ENCODE measurements around the gene CRHR2. TPM values are rescaled to one million over a fixed set of nuclear protein-coding genes. Genes with fewer than 3 reads are reported as not detected.

CRHR2 gene
- total RNA-seq, 1 experiment from 2014 or later: not detected

DNA sequence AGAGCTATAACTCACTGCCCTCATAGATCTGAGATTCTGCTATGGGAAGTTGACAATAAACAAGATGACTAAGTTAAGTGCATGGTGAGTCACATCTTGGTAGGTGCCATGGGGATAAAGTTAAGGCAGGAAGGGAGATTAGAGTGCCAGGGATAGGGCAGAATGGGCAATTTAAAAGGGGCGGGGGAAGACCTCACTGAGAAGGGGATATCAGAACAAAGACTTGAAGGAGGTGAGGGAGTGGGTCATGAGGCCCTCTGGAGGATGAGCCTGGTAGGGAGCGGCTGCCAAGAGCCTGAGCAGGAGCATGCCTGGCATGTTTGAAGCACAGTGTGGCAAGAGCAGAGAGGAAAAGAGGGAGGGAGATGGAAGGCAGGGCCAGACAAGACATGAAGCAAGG lies 34.9 kb upstream of the CRHR2 start:
- no peak for TF ChIP-seq EZH2 (IDR thresholded peaks at IDR 0.05; ENCODE audit: borderline replicate concordance, low read depth, low read length, poor library complexity, severe bottlenecking)
- TF ChIP-seq, protein P1, sequence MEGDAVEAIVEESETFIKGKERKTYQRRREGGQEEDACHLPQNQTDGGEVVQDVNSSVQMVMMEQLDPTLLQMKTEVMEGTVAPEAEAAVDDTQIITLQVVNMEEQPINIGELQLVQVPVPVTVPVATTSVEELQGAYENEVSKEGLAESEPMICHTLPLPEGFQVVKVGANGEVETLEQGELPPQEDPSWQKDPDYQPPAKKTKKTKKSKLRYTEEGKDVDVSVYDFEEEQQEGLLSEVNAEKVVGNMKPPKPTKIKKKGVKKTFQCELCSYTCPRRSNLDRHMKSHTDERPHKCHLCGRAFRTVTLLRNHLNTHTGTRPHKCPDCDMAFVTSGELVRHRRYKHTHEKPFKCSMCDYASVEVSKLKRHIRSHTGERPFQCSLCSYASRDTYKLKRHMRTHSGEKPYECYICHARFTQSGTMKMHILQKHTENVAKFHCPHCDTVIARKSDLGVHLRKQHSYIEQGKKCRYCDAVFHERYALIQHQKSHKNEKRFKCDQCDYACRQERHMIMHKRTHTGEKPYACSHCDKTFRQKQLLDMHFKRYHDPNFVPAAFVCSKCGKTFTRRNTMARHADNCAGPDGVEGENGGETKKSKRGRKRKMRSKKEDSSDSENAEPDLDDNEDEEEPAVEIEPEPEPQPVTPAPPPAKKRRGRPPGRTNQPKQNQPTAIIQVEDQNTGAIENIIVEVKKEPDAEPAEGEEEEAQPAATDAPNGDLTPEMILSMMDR (conservative IDR thresholded peaks at IDR 0.05; ENCODE audit: low read depth, low read length): 0 out of 2 replicates have a peak, but pooled peaks have one; percentile 13
- Histone ChIP-seq H3K36me3 (ENCODE audit: insufficient read depth, low read length, poor library complexity, severe bottlenecking) (no peaks in the 10 kb centered on the region), H3K9me3 (ENCODE audit: low read depth, low read length, poor library complexity, severe bottlenecking) (no peaks in the 10 kb centered on the region), H3K27ac (ENCODE audit: low read depth, low read length, poor library complexity, severe bottlenecking) (no peak overlapping the region), H3K4me1 (ENCODE audit: insufficient read depth, low read length, poor library complexity, severe bottlenecking) (no peaks in the 10 kb centered on the region), H3K27me3 (replicated peaks; ENCODE audit: insufficient read depth, low read depth, low read length, poor library complexity) (peaks cover under 1% of the 10 kb centered on the region), H3K4me3 (ENCODE audit: low read depth, low read length, poor library complexity, severe bottlenecking) (no peak overlapping the region)
- no TSS peak for BruUV-seq (replicated peaks)
- peak; percentile 41 for DNase-seq (ENCODE audit: low spot score)
- intact Hi-C loops (cut with micrococcal nuclease; ENCODE audit: unreplicated experiment): no loop called here
- POLR2A ChIA-PET (ENCODE audit: low non-redundant PET): no interaction called here
- CTCF ChIA-PET: no interaction called here

DNA sequence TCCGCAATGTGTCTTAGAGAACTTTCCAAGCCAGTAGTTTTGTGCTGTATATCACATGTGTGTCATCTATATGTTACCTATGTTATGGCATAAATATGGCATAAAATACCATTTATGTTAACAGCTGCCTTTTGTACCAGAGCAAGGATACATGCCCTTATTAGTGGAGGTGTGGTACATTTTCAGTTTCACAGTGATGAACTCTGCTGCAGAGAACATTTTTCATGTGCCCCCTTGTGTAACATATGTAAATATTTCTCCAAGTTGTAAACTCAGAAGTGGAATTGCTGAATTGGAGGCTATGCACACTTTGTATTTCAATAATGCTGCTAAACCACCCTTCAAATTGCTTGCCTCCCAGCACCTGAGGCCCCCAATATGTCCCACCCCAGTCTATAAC lies 31.9 kb upstream of the CRHR2 start:
- no TSS peak for BruUV-seq (replicated peaks)
- ChIA-PET CTCF (no interaction called here), POLR2A (ENCODE audit: low non-redundant PET) (no interaction called here)
- H3K4me3 ChIP-seq (ENCODE audit: low read depth, low read length, poor library complexity, severe bottlenecking): no peak overlapping the region
- DNase-seq (ENCODE audit: low spot score): no peak
- H3K9me3 ChIP-seq (ENCODE audit: low read depth, low read length, poor library complexity, severe bottlenecking): no peaks in the 10 kb centered on the region
- no peak overlapping the region for H3K27ac ChIP-seq (ENCODE audit: low read depth, low read length, poor library complexity, severe bottlenecking)
- no peaks in the 10 kb centered on the region for H3K4me1 ChIP-seq (ENCODE audit: insufficient read depth, low read length, poor library complexity, severe bottlenecking)
- TF ChIP-seq EZH2 (IDR thresholded peaks at IDR 0.05; ENCODE audit: borderline replicate concordance, low read depth, low read length, poor library complexity, severe bottlenecking): no peak
- TF ChIP-seq, protein P1 (conservative IDR thresholded peaks at IDR 0.05; ENCODE audit: low read depth, low read length): no peak
- H3K27me3 ChIP-seq (replicated peaks; ENCODE audit: insufficient read depth, low read depth, low read length, poor library complexity): no peaks in the 10 kb centered on the region
- no peaks in the 10 kb centered on the region for H3K36me3 ChIP-seq (ENCODE audit: insufficient read depth, low read length, poor library complexity, severe bottlenecking)
- intact Hi-C loops (cut with micrococcal nuclease; ENCODE audit: unreplicated experiment): no loop called here

DNA sequence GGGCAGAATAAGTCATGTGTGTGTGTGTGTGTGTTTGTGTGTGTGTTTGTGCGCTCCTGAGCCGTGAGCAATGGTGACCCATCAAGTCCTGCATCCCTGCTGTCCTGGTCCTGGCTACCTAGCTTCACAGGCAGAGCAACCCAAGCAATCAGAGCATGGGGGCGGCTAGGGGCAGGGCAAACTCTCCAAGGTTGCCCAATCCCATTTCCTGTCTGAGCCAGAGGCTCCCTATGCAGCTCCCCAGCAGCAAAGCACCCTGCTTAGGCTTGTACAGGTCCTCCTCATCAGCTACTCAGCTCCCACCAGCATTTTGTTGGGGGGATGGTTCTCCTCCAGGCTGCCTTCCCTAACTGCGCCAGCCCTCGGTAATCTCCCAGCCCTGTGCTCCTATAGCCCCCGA lies 31.1 kb upstream of the CRHR2 start:
- DNase-seq (ENCODE audit: low spot score): peak; percentile 11
- BruUV-seq (replicated peaks): no TSS peak
- Histone ChIP-seq H3K4me3 (ENCODE audit: low read depth, low read length, poor library complexity, severe bottlenecking) (no peak overlapping the region), H3K36me3 (ENCODE audit: insufficient read depth, low read length, poor library complexity, severe bottlenecking) (no peaks in the 10 kb centered on the region), H3K4me1 (ENCODE audit: insufficient read depth, low read length, poor library complexity, severe bottlenecking) (no peaks in the 10 kb centered on the region), H3K27ac (ENCODE audit: low read depth, low read length, poor library complexity, severe bottlenecking) (no peak overlapping the region), H3K27me3 (replicated peaks; ENCODE audit: insufficient read depth, low read depth, low read length, poor library complexity) (no peaks in the 10 kb centered on the region), H3K9me3 (ENCODE audit: low read depth, low read length, poor library complexity, severe bottlenecking) (no peaks in the 10 kb centered on the region)
- ChIA-PET POLR2A (ENCODE audit: low non-redundant PET) (no interaction called here), CTCF (no interaction called here)
- TF ChIP-seq, protein P1 (conservative IDR thresholded peaks at IDR 0.05; ENCODE audit: low read depth, low read length): no peak
- TF ChIP-seq EZH2 (IDR thresholded peaks at IDR 0.05; ENCODE audit: borderline replicate concordance, low read depth, low read length, poor library complexity, severe bottlenecking): no peak
- intact Hi-C loops (cut with micrococcal nuclease; ENCODE audit: unreplicated experiment): no loop called here

Data from A673 (cell line).